Activated B cell treated with CpG ODN at 0.5 μM for 24 hours (primary cell): Measurements from ENCODE around the gene POR. TPM values are rescaled to one million over a fixed set of nuclear protein-coding genes. Genes with fewer than 3 reads are reported as not detected.

ENCODE experiments used
- ATAC-seq: fragments of 200-7000 bp; cut with Tn5 transposase; one replicate; pipeline ENCODE4 v1.10.0; 2021; ENCODE audit warnings: low read depth, mild to moderate bottlenecking, moderate library complexity
- CTCF ChIA-PET: fragments of 350-600 bp; sonication (Branson Sonifier 250); formaldehyde crosslinking; loops from one replicate; lab custom pipeline; 2021; ENCODE audit warnings: antibody characterized with exemption; lab: Charles Lee
- POLR2A ChIA-PET: fragments of 350-600 bp; sonication (Branson Sonifier 250); formaldehyde crosslinking; loops from one replicate; lab custom pipeline; 2021; ENCODE audit warnings: antibody characterized with exemption; lab: Charles Lee
- DNase-seq: peaks from one replicate; pipeline ENCODE4 v3.0.0; 2022
- H3K27ac Mint-ChIP-seq: one replicate; pipeline ENCODE4 v1.8.0; 2020; ENCODE audit warnings: mixed read lengths
- H3K27me3 Mint-ChIP-seq: one replicate; pipeline ENCODE4 v1.8.0; 2021; ENCODE audit warnings: mixed read lengths
- H3K36me3 Mint-ChIP-seq: one replicate; pipeline ENCODE4 v1.8.0; 2021; ENCODE audit warnings: low read depth, mixed read lengths
- H3K4me1 Mint-ChIP-seq: one replicate; pipeline ENCODE4 v1.8.0; 2021; ENCODE audit warnings: mixed read lengths
- H3K4me3 Mint-ChIP-seq: one replicate; pipeline ENCODE4 v1.8.0; 2020; ENCODE audit warnings: mild to moderate bottlenecking, mixed read lengths
- H3K9me3 Mint-ChIP-seq: one replicate; pipeline ENCODE4 v1.8.0; 2020; ENCODE audit warnings: mixed read lengths
- intact Hi-C: fragments of 100-400 bp; cut with micrococcal nuclease; formaldehyde crosslinking; loops from one replicate; pipeline ENCODE4 v1.15.1; 2024
- total RNA-seq: library from RNA; stranded (reverse); gene quantifications from 2 replicates; pipeline ENCODE4 v1.2.3, GENCODE V29; 2022
- TF ChIP-seq, protein P1 (sequence below): fragments of 200-600 bp; IDR thresholded peaks from one replicate; pipeline ENCODE4 v1.8.0; 2022; ENCODE audit warnings: antibody characterized with exemption, mild to moderate bottlenecking

POR gene
- total RNA-seq, 1 donor from 2014 or later, result 63.5 TPM

DNA sequence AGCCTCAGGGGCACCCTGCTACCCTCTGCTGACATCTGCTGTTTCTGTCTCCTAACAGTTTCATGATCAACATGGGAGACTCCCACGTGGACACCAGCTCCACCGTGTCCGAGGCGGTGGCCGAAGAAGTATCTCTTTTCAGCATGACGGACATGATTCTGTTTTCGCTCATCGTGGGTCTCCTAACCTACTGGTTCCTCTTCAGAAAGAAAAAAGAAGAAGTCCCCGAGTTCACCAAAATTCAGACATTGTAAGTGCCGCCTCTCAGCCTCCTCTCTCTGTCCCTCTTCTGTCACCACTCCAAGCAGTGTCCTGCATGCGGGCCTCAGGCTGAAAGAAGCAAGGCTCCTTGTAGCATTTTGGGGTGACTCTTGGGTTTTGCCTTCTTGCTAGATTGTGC lies 39.0 kb downstream of the POR start:
- POLR2A ChIA-PET, result interaction anchor here (0.6 kb wide), 1 partner anchor 39 kb away, joined by 3 read pairs; the partner anchor contains the start of gene POR
- H3K27ac Mint-ChIP-seq, result no peak overlapping the region
- H3K4me1 Mint-ChIP-seq, result no peaks in the 10 kb centered on the region
- DNase-seq (no peak), ATAC-seq (no peak)
- no peaks in the 10 kb centered on the region for H3K9me3 Mint-ChIP-seq
- CTCF ChIA-PET, result no interaction called here
- TF ChIP-seq, protein P1, sequence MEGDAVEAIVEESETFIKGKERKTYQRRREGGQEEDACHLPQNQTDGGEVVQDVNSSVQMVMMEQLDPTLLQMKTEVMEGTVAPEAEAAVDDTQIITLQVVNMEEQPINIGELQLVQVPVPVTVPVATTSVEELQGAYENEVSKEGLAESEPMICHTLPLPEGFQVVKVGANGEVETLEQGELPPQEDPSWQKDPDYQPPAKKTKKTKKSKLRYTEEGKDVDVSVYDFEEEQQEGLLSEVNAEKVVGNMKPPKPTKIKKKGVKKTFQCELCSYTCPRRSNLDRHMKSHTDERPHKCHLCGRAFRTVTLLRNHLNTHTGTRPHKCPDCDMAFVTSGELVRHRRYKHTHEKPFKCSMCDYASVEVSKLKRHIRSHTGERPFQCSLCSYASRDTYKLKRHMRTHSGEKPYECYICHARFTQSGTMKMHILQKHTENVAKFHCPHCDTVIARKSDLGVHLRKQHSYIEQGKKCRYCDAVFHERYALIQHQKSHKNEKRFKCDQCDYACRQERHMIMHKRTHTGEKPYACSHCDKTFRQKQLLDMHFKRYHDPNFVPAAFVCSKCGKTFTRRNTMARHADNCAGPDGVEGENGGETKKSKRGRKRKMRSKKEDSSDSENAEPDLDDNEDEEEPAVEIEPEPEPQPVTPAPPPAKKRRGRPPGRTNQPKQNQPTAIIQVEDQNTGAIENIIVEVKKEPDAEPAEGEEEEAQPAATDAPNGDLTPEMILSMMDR, result no peak
- H3K27me3 Mint-ChIP-seq, result no peaks in the 10 kb centered on the region
- H3K36me3 Mint-ChIP-seq, result peaks cover 40% of the 10 kb centered on the region
- H3K4me3 Mint-ChIP-seq, result no peak overlapping the region
- intact Hi-C loops, result no loop called here

DNA sequence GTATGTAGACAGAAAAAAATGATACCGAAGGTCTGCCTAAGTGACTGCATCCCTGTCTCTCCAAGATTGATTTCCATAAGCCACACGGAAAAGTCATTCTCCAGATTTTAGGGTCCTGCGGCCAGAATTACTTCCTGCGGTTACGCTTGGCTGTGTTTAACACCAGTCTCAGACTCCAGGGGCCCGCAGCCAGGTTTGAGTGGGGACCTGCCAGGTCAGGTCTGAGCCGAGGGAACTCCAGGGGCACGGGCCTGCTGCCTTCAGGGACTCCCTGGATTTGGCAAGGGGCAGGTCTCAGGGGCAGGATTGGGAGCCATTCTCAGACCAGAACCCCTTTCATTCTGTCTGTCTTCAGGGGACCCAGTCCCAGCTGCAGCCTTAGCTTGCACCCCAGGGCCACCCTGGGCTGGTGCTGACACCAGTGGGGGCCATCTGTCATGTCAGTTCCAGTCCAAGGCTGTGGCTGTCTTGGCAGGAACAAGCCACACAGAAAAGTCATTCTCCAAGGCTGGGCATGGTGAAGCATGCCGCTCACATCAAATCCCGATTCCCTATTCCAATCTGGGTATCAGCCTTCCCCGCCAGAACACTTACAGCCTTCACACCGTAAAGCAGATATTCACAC lies 40.5 kb downstream of the POR start:
- no peak for ATAC-seq
- peaks cover 43% of the 10 kb centered on the region for H3K36me3 Mint-ChIP-seq

DNA sequence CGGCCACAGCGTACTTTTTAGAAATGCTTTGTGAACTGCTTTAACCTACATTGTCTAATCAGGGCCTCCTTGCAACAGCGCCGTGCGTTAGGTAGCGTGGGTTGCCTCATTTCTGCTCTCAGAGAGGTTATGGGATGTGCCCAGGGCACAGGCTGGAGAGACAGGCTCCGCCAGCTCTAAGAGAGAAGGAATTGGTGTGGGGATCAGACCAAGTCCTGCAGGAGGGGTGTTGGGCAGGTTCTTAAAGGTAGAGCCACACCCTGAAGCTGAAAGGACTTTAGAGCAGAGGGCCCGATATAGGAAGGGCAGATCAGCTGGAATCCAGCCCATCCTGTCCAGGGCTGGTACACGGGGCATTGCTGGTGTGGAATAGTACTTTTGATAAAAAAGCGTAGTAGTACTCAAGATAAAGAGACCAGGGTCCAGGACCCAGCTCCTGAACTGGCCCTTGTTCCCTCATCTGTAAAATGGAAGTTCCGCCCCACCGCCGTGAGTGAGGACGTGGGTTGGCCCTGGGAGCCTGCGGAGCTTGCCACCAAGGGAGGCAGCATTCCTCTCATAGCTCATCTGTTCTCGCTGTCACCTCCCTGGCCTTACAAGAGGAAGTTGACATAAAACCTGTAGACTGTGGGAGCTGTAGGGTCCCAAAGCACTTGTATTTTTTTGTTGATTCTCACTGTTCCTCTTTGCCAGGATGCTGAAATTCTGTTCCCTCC lies 42.2 kb downstream of the POR start:
- CTCF ChIA-PET, result no interaction called here
- no peak for DNase-seq
- ATAC-seq, result no peak
- H3K4me3 Mint-ChIP-seq, result no peak overlapping the region
- intact Hi-C loops, result no loop called here
- POLR2A ChIA-PET, result no interaction called here
- no peaks in the 10 kb centered on the region for H3K9me3 Mint-ChIP-seq
- H3K27me3 Mint-ChIP-seq, result no peaks in the 10 kb centered on the region
- H3K27ac Mint-ChIP-seq, result no peak overlapping the region
- no peaks in the 10 kb centered on the region for H3K4me1 Mint-ChIP-seq
- H3K36me3 Mint-ChIP-seq, result peaks cover 51% of the 10 kb centered on the region
- TF ChIP-seq, protein P1, result no peak

More for the DNA sequence above, 40.5 kb downstream of the POR start:
- H3K4me1 Mint-ChIP-seq, result no peaks in the 10 kb centered on the region
- DNase-seq, result no peak
- ChIA-PET POLR2A (no interaction called here), CTCF (no interaction called here)
- H3K9me3 Mint-ChIP-seq, result no peaks in the 10 kb centered on the region
- H3K27ac Mint-ChIP-seq, result no peak overlapping the region
- no peaks in the 10 kb centered on the region for H3K27me3 Mint-ChIP-seq
- TF ChIP-seq, protein P1, result no peak
- no peak overlapping the region for H3K4me3 Mint-ChIP-seq
- intact Hi-C loops, result no loop called here

DNA sequence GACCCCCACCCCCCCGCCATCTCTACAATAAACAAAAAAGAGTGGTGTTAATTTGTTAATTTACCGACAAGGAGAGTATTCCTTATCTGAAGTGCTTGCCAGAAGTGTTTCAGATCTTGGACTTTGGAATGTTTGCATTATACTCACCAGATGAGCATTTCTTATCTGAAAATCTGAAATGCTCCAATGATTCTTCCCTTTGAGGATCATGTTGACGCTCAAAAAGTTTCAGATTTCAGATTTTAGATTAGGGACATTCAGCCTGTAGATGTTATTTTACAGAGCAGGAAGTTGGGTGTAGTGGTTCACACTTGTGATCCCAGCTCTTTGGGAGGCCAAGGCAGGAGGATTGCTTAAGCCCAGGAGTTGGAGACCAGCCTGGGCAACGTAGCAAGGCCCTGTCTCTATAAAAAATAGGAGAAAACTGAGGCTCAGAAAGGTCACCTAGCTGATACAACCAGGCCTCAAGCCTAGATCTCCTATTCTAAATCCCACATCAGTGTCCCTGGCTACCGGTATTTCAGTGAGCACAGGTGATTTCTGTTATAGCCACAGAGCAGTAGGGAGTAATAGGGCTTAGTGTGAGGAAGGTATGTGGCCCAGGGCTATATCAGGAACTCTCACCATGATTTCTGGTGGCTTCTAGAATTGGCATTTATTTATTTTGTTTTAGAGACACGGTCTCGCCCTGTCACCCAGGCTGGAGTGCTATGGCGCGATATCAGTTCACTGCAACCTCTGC lies 44.0 kb downstream of the POR start:
- peaks cover 59% of the 10 kb centered on the region for H3K36me3 Mint-ChIP-seq
- no peak for ATAC-seq
- DNase-seq, result no peak
- intact Hi-C loops, result no loop called here
- no peaks in the 10 kb centered on the region for H3K9me3 Mint-ChIP-seq
- TF ChIP-seq, protein P1, result no peak
- no peak overlapping the region for H3K27ac Mint-ChIP-seq
- ChIA-PET CTCF (no interaction called here), POLR2A (no interaction called here)
- no peak overlapping the region for H3K4me3 Mint-ChIP-seq
- no peaks in the 10 kb centered on the region for H3K27me3 Mint-ChIP-seq
- H3K4me1 Mint-ChIP-seq, result no peaks in the 10 kb centered on the region

DNA sequence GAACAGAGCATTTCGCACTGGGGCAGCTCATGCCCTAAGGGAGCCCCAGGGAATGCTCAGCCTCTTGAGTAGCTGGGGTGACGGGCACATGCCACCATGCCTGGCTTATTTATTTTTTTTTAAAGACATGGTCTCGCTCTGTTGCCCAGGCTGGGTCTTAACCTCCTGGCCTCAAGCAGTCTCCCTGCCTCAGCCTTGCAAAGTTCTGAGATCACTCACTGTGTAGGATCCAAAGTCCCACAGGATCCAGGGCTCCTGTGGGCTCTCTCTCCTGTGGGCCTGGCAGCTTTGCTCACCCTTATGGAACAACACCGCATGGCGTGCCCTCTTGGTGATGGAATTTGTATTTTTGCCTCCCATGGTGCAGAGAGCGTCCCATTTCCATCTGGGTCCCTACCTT lies 45.4 kb downstream of the POR start:
- Mint-ChIP-seq H3K4me3 (no peak overlapping the region), H3K27ac (no peak overlapping the region), H3K36me3 (peaks cover 60% of the 10 kb centered on the region), H3K4me1 (no peaks in the 10 kb centered on the region), H3K27me3 (no peaks in the 10 kb centered on the region), H3K9me3 (no peaks in the 10 kb centered on the region)
- ChIA-PET POLR2A (interaction anchor here (0.6 kb wide), 1 partner anchor 63 kb away, joined by 4 read pairs; no protein-coding TSS in a partner anchor), CTCF (no interaction called here)
- TF ChIP-seq, protein P1, result no peak
- intact Hi-C loops, result no loop called here
- DNase-seq (no peak), ATAC-seq (no peak)
